MM.1S (cell line): ENCODE data around the gene ZNF425.

Experiments
- CTCF ChIP-seq: fragments of 300-600 bp; sonication (generic); IDR thresholded peaks from 2 replicates; pipeline ENCODE4 v1.5.1; 2016; ENCODE audit warnings: antibody characterized with exemption, low read length, mixed read lengths
- EZH2 ChIP-seq: fragments of 300-600 bp; sonication (generic); optimal IDR thresholded peaks from 2 replicates; pipeline ENCODE3; 2017; ENCODE audit warnings: low read depth, mild to moderate bottlenecking, antibody characterized with exemption, low read length, mixed read lengths
- EZH2phosphoT487 ChIP-seq: fragments of 300-600 bp; sonication (generic); IDR thresholded peaks from 2 replicates; pipeline ENCODE4 v1.6.1; 2018; ENCODE audit warnings: antibody characterized with exemption, low read length

GRCh38 chr7:149102666-149103065 is 23.5 kb downstream of the ZNF425 start:
- TF ChIP-seq CTCF (no peak), EZH2 (no peak), EZH2phosphoT487 (no peak)
